NCI-H2029 (cell line): ENCODE results near the gene ZNF512B.
"Not testable (repeated sequence)": the region's sequence is repeated elsewhere in the genome, so short reads cannot be mapped to it uniquely, and the experiment has no call there.

Experiments used
- DNase-seq: peaks from one replicate; lab custom pipeline; 2025; lab: John Stamatoyannopoulos, UW

Gene ZNF512B

DNA sequence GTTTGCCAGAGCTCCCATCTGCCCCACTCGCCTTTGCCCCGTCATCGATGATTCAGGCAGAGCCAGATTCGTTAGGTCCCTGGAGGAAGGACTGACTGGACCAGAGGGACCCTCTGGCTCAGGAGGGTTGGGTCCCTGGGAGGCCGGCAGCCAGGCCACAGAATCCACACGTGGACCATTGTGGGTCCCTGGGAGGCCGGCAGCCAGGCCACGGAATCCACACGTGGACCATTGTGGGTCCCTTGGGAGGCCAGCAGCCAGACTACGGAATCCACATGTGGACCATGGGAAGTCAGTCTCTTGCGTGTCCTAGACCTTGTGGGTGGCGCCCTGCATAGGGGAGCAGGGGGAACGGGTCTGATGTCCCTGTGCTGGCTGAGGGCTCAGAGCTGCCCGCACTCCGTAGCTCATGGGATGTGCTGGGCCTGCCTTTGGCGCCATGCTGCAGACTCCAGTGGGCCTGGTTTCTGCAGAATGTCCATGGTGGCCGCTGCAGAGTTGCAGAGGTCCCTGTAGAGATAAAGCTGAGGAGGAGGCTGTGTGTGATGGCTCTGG lies 37.0 kb downstream of the ZNF512B start:
- DNase-seq, result no peak

DNA sequence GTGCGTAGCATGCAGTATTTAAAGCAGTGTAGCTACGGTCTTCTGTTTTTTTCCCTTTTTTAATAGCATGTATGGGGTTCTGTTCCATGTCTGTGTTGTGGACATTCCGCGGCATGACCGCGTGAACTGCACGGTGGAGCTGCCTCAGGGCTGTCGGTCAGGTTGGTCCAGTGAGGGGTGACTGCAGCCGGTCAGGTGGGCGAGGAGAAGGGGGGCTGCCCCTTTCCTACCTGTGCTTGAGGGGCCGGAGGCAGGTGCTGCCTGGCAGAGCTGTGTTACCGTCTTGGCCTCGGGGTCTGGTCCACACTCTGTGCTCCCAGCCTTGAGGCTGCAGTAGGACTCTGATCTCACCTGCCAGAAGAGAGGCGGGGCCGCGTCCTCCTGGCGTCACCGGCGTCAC lies 38.0 kb downstream of the ZNF512B start:
- DNase-seq, result no peak

- no peak for DNase-seq
Measured at GRCh38 chr20:63930971-63931553, 38.7 kb downstream of the ZNF512B start.

- DNase-seq, result not testable (repeated sequence)
Measured at GRCh38 chr20:63929473-63929883, 40.3 kb downstream of the ZNF512B start.

DNA sequence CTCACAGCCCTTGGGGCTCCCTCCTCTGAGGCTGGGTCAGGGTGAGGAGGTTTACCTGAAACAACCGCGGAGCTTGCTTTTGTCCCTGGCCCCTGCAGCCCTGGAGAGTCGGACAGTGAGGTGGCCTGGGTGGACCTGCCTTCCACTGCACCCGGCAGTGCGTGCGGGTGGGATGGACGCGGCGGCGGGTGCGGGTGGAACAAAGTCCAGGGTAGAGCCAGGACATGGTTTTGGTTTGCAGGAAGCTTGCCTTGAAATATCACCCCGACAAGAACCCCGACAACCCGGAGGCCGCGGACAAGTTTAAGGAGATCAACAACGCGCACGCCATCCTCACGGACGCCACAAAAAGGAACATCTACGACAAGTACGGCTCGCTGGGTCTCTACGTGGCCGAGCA lies 40.7 kb downstream of the ZNF512B start:
- no peak for DNase-seq

DNA sequence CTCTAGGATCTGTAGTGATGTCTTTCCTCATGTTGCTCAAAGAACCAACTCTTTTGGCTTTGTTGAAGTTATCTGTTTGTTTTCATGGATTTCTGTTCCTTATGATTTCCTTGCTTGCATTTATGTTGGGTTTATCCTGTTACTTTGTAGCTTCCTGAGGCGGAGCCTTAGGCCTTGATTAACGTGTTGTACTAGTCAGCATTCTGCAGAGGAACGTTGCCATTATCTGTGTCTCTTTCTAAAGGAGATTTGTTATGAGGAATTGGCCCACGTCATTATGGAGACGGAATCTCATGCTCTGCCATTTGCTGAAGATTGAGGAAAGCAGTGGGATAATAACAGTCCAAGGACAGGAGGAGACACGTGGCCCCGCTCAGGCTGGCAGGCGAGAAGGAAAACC lies 43.4 kb downstream of the ZNF512B start:
- DNase-seq, result no peak

- no peak for DNase-seq
Measured at GRCh38 chr20:63924241-63924640, 45.5 kb downstream of the ZNF512B start.

- no peak for DNase-seq
Measured at GRCh38 chr20:63923651-63924050, 46.1 kb downstream of the ZNF512B start.

- DNase-seq, result no peak
Measured at GRCh38 chr20:63920226-63920625, 49.5 kb downstream of the ZNF512B start.

DNA sequence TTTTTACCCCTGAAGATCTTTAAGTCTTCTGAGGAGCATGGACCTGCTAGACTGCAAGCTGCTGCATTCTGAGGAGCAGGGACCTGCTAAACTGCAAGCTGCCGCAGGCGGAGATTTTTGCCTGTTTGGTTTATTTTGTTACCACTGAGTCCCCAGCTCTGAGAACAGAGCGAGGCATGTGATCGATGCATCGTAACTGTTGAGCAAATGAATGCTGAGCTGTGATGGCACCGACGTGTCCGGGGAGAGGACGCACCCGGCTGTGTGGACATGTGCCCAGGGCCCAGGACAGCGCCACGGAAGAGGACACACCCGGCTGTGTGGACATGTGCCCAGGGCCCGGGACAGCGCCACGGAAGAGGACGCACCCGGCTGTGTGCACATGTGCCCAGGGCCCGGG lies 50.6 kb downstream of the ZNF512B start:
- no peak for DNase-seq

- DNase-seq, result no peak
Measured at GRCh38 chr20:63917811-63918210, 51.9 kb downstream of the ZNF512B start.

GRCh38 chr20:63916371-63916939 lies 53.3 kb downstream of the ZNF512B start:
- not testable (repeated sequence) for DNase-seq

- DNase-seq, result no peak
Measured at GRCh38 chr20:63915471-63915870, 54.3 kb downstream of the ZNF512B start.

- no peak for DNase-seq
Measured at GRCh38 chr20:63913768-63914167, 56.0 kb downstream of the ZNF512B start.

DNA sequence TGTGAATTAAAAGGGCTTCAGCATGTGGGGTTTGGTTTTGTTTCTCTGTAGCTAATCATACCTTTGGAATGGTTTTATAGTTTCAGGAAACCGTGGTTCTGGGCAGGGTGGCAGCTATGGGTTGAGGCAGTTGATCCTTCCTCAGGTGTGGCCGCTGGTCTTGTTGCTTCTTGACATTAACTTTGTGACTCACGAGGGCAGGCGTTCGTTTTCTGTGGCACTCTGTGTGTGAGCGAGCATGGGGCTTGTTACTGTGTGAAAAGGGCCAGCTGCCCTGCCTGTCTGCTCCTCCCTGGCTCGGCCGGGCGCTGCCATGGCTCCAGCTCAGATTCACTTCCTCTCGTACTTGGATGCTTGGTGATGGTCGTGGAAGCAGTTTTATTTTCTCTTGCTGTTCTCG lies 58.6 kb downstream of the ZNF512B start:
- DNase-seq, result no peak

DNA sequence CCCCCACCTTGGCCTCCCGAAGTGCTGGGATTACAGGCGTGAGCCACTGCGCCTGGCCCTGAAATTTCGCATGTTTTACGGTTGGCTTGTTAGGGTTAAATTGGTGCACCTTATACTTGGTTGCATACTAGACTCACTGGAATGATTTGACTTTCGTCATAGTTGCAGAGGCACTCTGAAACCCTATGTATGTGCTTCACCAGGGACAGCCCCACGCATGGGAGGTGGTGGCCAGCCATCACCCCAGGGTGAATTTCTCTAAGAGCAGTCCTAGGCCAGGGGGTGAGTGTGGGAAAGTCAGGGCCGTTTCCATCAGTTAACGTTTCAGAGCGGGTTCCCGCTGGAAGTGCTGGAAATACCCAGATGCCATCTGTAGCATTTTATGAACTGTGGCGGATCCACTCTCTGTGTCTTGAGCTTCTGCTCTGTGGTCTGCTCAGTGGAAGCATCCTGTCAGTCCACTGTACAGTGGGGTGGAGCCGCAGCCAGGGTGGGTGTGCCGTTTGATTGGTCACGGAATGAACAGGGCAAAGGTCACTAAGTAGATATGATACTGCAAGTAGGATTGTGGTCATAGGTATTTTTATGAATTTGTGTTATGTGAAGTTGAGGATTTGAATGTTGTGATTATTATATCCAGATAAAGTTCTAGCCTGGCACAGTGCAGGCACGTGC lies 61.6 kb downstream of the ZNF512B start:
- no peak for DNase-seq
